Measurements from ENCODE around the gene SQSTM1. TPM values are rescaled to one million over a fixed set of nuclear protein-coding genes. Genes with fewer than 3 reads are reported as not detected.

The SQSTM1 gene
- total and polyA plus RNA-seq, 2 experiments from 2014 or later = 211 to 265 TPM

DNA sequence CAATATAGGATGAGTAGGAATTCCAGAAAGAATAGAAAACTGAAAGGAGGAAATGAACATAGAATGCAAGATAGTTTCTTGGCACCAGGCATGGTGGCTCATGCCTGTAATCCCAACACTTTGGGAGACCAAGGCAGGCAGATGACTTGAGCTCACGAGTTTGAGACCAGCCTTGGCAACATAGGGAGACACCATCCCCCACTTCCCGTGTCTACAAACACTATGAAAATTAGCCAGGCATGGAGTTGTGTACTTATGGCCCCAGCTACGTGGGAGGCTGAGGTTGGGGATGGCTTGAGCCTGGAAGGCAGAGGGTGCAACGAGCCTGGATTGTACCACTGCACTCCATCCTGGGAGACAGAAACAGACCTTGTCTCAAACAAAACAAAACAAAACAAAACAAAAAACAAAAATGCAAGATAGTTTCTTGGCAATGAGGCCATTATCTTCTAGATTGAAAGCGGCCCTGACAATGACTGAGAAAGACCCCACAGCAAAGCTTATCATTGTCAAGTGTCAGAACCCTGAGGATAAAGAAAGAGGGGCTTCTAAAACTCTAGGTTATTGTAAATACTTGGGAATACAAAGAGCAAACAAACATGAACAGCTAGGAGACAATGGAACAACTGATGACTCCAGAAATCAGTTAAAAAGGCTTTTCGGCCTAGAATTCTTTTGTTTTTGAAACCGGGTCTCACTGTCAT, 9.2 kb downstream of the SQSTM1 start:
- Histone ChIP-seq H3K4me3 (no peak overlapping the region), H3K9me3 (ENCODE audit: low read depth) (no peaks in the 10 kb centered on the region), H3K27ac (no peak overlapping the region), H3K9ac (no peak overlapping the region), H4K20me1 (ENCODE audit: insufficient read depth) (no peaks in the 10 kb centered on the region; the same call in 1 of the 2 replicates), H3K79me2 (ENCODE audit: insufficient read depth) (peaks cover 60% of the 10 kb centered on the region), H3K4me2 (ENCODE audit: unreplicated experiment) (no peak overlapping the region), H3K36me3 (ENCODE audit: low read depth) (peaks cover 69% of the 10 kb centered on the region), H3K9me2 (ENCODE audit: insufficient read depth) (no peaks in the 10 kb centered on the region), H3K27me3 (replicated peaks; ENCODE audit: insufficient read depth) (no peaks in the 10 kb centered on the region), H3K4me1 (ENCODE audit: insufficient read depth) (no peaks in the 10 kb centered on the region), H2AFZ (no peak overlapping the region), H3F3A (ENCODE audit: insufficient read depth) (peaks cover 34% of the 10 kb centered on the region)
- 84 to 91% methylated on average over 7 of the region's 7 CpGs for WGBS, 2 experiments (ENCODE audit: low coverage in 1 of 2, low lambda C conversion rate in 2 of 2, missing lambda C conversion rate in 2 of 2)
- DNase-seq = no peak
- TF ChIP-seq EZH2 (IDR thresholded peaks at IDR 0.05; ENCODE audit: insufficient read depth, poor library complexity, severe bottlenecking) (no peak), EZH2phosphoT487 (IDR thresholded peaks at IDR 0.05; ENCODE audit: insufficient read depth, low read depth) (no peak)
- in situ Hi-C loops (cut with MboI) = no loop called here

DNA sequence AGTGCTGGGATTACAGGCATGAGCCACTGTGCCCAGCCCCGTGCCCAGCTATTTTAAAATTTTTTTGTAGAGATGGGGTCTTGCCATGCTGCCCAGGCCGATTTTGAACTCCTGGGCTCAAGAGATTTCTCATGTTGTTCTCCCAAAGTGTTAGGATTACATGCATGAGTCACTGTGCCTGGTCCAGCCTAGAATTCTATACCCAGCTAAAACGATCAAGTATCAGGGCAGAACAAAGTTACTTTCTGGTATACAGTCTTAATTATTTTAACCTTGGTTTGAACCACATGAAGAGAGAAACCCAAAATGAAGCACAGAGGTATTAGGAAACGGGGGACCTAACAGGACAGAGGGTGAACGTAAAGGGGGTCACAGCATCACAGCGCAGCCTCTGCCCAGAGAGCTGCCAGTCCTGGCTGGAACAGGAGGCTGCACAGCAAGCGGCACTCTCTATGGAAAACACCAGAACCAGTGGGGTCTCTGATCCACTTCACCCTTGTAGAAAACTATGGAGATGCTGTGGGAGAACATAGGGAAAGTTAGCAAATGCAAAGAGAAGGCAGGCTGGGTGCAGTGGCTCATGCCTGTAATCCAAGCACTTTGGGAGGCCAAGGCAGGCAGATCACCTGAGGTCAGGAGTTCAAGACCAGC, 10.2 kb downstream of the SQSTM1 start:
- Histone ChIP-seq H2AFZ (no peak overlapping the region), H3K9me3 (ENCODE audit: low read depth) (no peaks in the 10 kb centered on the region), H3K4me2 (ENCODE audit: unreplicated experiment) (no peak overlapping the region), H3K27me3 (replicated peaks; ENCODE audit: insufficient read depth) (no peaks in the 10 kb centered on the region), H3K79me2 (ENCODE audit: insufficient read depth) (peaks cover 54% of the 10 kb centered on the region), H3K9me2 (ENCODE audit: insufficient read depth) (no peaks in the 10 kb centered on the region), H3K4me3 (no peak overlapping the region), H4K20me1 (ENCODE audit: insufficient read depth) (no peaks in the 10 kb centered on the region; the same call in 1 of the 2 replicates), H3K4me1 (ENCODE audit: insufficient read depth) (no peaks in the 10 kb centered on the region), H3F3A (ENCODE audit: insufficient read depth) (peaks cover 38% of the 10 kb centered on the region), H3K36me3 (ENCODE audit: low read depth) (peaks cover 66% of the 10 kb centered on the region), H3K27ac (no peak overlapping the region), H3K9ac (no peak overlapping the region)
- no peak for TF ChIP-seq EZH2 (IDR thresholded peaks at IDR 0.05; ENCODE audit: insufficient read depth, poor library complexity, severe bottlenecking)
- no peak for TF ChIP-seq EZH2phosphoT487 (IDR thresholded peaks at IDR 0.05; ENCODE audit: insufficient read depth, low read depth)
- 97 to 98% methylated on average over 7 of the region's 7 CpGs for WGBS, 2 experiments (ENCODE audit: low coverage in 1 of 2, low lambda C conversion rate in 2 of 2, missing lambda C conversion rate in 2 of 2)
- no peak for DNase-seq
- in situ Hi-C loops (cut with MboI) = no loop called here

DNA sequence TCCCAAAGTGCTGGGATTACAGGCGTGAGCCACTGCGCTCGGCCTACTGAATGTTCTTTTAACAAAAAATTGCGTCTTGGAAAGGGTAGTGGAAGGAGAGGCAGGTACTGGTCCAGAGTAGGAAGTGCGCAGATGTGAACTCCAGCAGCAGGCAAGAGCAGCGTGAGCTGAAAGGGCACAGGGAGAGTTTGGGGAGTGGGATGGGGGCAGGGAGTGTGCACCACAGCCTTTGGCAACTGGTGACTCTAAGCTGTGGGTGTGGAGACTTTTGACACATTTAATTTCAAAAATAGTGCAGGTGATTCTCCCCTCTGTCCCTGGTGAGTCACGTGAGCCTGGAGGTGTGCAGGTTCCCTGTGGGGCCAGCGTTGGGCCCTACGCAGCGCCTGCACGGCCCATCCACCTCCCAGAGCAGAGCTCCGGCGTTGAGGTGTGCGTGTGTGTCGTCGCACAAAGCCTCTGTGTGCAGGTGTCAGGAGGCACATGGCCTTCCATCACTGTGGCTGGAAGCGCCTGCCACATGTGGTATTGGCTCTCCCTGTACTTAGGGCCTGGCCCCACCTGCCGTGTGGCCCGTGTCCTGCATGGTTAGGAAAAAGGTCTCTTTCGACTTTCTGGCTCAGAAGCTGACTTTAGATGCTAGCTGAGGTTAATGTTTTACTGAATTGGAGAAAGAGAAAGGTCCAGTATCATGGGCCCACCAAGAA, 11.5 kb downstream of the SQSTM1 start:
- peaks cover 44% of the 10 kb centered on the region for H3K79me2 ChIP-seq (ENCODE audit: insufficient read depth)
- no peak for DNase-seq
- no peak overlapping the region for H3K27ac ChIP-seq
- no peak overlapping the region for H3K4me2 ChIP-seq (ENCODE audit: unreplicated experiment)
- peaks cover 50% of the 10 kb centered on the region for H3F3A ChIP-seq (ENCODE audit: insufficient read depth)
- in situ Hi-C loops (cut with MboI) = no loop called here
- H3K9me3 ChIP-seq (ENCODE audit: low read depth) = no peaks in the 10 kb centered on the region
- no peaks in the 10 kb centered on the region for H3K27me3 ChIP-seq (replicated peaks; ENCODE audit: insufficient read depth)
- no peaks in the 10 kb centered on the region for H3K4me1 ChIP-seq (ENCODE audit: insufficient read depth)
- no peaks in the 10 kb centered on the region for H4K20me1 ChIP-seq (ENCODE audit: insufficient read depth)
- WGBS, 2 experiments (ENCODE audit: low coverage in 1 of 2, low lambda C conversion rate in 2 of 2, missing lambda C conversion rate in 2 of 2) = 94 to 96% methylated on average over 19 of the region's 20 CpGs
- peaks cover 69% of the 10 kb centered on the region for H3K36me3 ChIP-seq (ENCODE audit: low read depth)
- H3K4me3 ChIP-seq = no peak overlapping the region
- H2AFZ ChIP-seq = no peak overlapping the region
- TF ChIP-seq EZH2phosphoT487 (IDR thresholded peaks at IDR 0.05; ENCODE audit: insufficient read depth, low read depth) (no peak), EZH2 (IDR thresholded peaks at IDR 0.05; ENCODE audit: insufficient read depth, poor library complexity, severe bottlenecking) (no peak)
- H3K9me2 ChIP-seq (ENCODE audit: insufficient read depth) = no peaks in the 10 kb centered on the region
- H3K9ac ChIP-seq = no peak overlapping the region

DNA sequence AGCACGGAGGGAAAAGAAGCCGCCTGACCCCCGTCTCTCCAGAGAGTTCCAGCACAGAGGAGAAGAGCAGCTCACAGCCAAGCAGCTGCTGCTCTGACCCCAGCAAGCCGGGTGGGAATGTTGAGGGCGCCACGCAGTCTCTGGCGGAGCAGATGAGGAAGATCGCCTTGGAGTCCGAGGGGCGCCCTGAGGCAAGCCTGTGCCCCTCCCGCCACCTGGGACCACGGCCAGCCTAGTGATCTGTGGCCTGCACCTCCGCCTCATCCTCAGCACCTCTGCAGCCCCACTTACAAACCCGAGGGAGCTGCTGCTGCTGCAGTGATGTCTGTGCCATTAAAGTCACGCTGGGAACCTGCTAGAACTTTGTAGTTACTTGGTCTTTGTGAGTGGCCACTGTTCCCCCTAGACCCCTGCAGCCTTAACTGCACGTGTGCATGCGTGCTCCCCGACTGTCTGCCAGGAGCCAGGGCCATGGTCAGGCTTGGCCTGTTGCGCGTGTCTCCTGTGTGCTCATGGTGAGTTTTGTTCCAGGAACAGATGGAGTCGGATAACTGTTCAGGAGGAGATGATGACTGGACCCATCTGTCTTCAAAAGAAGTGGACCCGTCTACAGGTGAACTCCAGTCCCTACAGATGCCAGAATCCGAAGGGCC, 12.5 kb downstream of the SQSTM1 start:
- H3K9me3 ChIP-seq (ENCODE audit: low read depth) = no peaks in the 10 kb centered on the region
- WGBS, 2 experiments (ENCODE audit: low coverage in 1 of 2, low lambda C conversion rate in 2 of 2, missing lambda C conversion rate in 2 of 2) = 86 to 87% methylated on average over 23 of the region's 23 CpGs
- no peak for TF ChIP-seq EZH2phosphoT487 (IDR thresholded peaks at IDR 0.05; ENCODE audit: insufficient read depth, low read depth)
- TF ChIP-seq EZH2 (IDR thresholded peaks at IDR 0.05; ENCODE audit: insufficient read depth, poor library complexity, severe bottlenecking) = no peak
- peaks cover 69% of the 10 kb centered on the region for H3K36me3 ChIP-seq (ENCODE audit: low read depth)
- no peak overlapping the region for H3K9ac ChIP-seq
- H3K4me2 ChIP-seq (ENCODE audit: unreplicated experiment) = no peak overlapping the region
- H3K9me2 ChIP-seq (ENCODE audit: insufficient read depth) = no peaks in the 10 kb centered on the region
- no peak overlapping the region for H2AFZ ChIP-seq
- peaks cover 34% of the 10 kb centered on the region for H3K79me2 ChIP-seq (ENCODE audit: insufficient read depth)
- H3F3A ChIP-seq (ENCODE audit: insufficient read depth) = peaks cover 54% of the 10 kb centered on the region
- no peaks in the 10 kb centered on the region for H4K20me1 ChIP-seq (ENCODE audit: insufficient read depth)
- in situ Hi-C loops (cut with MboI) = no loop called here
- no peak for DNase-seq
- no peak overlapping the region for H3K27ac ChIP-seq
- no peaks in the 10 kb centered on the region for H3K4me1 ChIP-seq (ENCODE audit: insufficient read depth)
- H3K4me3 ChIP-seq = no peak overlapping the region
- no peaks in the 10 kb centered on the region for H3K27me3 ChIP-seq (replicated peaks; ENCODE audit: insufficient read depth)

All from GM23248 (cell line).